ENCODE results near the gene RNGTT.

RNGTT gene

DNA sequence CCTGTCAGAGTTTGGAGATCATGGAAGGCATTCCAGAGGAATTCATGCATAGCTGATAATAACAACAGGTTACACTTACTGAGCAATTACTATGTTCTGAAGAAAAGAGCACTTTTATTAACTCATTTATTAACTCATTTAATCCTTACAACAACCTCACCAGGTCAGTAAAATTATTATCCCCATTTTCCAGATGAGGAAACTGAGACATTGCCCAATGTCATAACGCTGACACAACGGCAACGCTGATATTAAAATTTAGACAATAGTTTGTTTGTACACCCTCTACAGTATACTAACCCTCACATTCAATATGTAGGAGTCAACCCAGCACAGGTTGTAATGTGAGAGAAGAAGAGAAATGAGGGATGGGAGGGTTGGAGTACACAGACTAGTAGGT lies 105.0 kb downstream of the RNGTT start:
- TF ChIP-seq, protein P1, sequence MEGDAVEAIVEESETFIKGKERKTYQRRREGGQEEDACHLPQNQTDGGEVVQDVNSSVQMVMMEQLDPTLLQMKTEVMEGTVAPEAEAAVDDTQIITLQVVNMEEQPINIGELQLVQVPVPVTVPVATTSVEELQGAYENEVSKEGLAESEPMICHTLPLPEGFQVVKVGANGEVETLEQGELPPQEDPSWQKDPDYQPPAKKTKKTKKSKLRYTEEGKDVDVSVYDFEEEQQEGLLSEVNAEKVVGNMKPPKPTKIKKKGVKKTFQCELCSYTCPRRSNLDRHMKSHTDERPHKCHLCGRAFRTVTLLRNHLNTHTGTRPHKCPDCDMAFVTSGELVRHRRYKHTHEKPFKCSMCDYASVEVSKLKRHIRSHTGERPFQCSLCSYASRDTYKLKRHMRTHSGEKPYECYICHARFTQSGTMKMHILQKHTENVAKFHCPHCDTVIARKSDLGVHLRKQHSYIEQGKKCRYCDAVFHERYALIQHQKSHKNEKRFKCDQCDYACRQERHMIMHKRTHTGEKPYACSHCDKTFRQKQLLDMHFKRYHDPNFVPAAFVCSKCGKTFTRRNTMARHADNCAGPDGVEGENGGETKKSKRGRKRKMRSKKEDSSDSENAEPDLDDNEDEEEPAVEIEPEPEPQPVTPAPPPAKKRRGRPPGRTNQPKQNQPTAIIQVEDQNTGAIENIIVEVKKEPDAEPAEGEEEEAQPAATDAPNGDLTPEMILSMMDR (IDR thresholded peaks at IDR 0.05) = no peak

DNA sequence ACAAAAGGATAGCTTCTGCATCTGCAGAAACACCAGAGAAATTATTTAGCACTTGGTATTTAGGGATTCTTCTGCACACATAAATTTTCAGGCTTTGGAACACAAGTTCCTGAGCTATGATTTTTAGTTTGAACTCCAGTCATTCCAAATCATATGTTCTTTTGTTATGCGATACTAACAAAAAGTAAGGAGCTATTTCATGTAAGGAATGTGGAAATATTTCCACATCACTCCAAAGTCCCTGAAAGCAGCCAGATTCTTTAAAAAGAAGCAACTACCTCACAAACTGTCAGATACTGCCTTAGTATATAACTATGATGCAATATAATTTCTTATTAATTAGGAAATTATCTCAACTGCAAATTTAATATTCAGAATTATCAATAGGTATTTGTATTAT lies 106.9 kb downstream of the RNGTT start:
- TF ChIP-seq, protein P1 (IDR thresholded peaks at IDR 0.05) = no peak

DNA sequence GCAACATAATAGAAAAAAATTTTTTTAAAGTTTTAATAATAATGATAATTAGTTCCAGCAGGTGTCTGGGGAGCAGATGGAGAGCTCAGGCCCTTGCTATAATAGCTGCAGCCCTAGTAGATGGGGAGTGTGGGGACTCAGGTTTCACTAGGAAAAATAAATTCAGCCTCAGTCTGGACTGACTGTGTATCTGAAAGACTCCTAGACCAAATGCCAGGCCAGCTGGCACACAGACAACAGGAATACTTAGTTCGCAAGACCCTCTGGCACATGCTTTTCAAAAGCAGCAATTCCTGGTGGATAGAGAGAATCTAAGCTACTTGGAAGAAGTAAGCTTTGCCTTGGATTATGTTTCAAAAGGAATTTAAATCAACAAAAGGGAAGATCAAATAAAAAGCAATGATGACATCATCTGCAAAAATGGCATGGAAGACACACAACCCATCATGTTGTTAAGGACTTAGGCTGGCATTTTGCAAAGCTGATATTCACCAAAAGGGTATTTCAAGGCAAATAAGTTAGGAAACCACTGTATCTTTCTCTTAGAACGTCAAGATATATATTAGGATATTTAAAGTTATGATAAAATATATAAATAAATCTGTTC lies 107.8 kb downstream of the RNGTT start:
- TF ChIP-seq, protein P1 (IDR thresholded peaks at IDR 0.05) = no peak

DNA sequence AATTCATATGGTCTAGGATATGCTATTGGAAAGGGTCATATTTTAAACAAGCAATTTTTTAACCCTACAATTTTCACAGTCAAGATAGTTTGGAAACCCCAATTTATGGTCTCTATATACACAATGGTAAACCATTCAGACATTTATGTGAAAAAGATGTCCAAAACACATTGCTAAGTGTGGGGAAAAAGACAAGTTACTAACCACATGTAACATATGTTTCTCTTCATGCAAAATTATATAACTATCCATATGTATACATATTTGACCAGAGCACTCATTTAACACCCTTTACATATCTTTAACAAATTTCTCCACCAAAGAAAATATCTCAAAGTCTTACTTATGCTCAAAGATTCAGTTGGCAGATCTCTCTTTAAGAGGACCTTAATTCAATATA lies 110.6 kb downstream of the RNGTT start:
- TF ChIP-seq, protein P1 (IDR thresholded peaks at IDR 0.05) = no peak

DNA sequence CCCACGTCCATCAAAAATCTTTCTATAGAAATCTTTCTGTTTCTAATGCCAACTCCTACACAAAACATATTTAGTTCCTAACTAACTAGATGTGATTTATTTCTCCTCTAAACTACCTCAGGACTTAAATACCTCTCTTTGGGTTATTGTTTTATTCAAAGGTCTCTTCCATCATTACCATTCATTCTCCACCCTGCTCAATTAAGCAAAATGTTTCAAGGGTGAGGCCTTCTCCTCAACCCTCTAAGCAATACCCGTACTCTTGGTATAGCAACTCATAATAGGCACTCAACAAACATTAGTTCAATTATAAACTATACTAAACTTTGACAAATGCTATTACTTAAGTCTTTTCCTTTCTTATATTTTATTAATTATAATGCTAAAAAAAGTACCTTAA lies 111.4 kb downstream of the RNGTT start:
- TF ChIP-seq, protein P1 (IDR thresholded peaks at IDR 0.05) = no peak

DNA sequence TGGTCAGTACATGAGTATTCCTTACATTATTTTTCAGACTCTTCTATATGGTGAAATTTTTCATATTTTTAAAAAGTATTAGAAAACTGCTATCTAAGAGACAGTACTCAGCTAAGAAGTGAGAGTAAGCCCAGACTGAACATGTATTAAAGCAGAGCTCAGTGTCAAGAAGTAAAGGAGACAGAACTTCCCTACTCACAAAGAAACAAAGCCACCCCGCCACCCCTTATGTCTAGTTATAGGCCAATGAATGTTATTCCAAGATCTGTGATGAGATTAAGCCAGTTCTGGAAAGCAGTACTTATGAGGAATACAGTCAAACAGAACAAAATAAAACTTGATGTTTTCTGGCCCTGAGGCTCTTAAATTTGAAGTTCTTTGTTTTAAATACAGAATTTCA lies 114.5 kb downstream of the RNGTT start:
- TF ChIP-seq, protein P1 (IDR thresholded peaks at IDR 0.05) = no peak

DNA sequence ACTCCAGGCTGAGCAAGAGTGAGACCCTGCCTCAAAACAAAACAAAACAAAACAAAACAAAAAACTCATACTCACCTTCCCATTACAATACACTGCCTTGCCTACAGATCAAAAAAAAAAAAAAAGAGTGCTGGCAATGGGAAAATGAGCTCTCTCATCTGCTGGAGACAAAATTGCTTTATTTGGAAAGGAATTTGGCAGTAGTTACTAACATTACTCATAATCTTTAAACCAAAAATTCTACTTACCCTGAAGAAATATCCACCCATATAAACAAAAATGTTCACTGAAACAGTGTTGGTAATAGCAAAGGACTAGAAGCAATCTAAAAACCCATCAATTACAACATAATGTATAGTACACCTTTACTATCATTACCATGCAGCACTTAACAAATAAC lies 120.4 kb downstream of the RNGTT start:
- TF ChIP-seq, protein P1 (IDR thresholded peaks at IDR 0.05) = no peak

DNA sequence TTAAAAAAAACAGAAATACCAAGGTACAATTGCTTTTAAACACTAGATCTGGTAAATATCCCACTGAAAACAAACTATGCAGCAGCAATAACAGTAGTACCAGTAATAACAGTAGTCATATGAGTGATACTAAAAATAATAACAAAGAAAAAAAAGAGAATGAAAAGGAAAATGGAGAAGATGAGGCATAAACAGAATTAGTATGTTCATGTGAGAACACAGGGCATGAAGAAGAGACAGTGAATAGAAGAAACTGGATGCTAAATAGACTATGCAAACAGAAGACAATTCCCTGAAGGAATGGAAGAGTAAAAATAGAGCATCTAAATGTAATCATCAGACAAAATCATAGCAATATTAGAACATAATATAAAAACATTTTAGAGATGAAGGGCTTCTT lies 121.1 kb downstream of the RNGTT start:
- TF ChIP-seq, protein P1 (IDR thresholded peaks at IDR 0.05) = no peak
